Brain microvascular endothelial cell (primary cell): ENCODE results near the gene TLR5.

ENCODE experiments used
- DNase-seq: peaks from one replicate; pipeline ENCODE4 v3.0.0-alpha.2; 2020
- H3K27ac ChIP-seq: fragments of 250-450 bp; sonication (Bioruptor Pico); 2 replicates; pipeline ENCODE4 v1.5.1; 2020; ENCODE audit warnings: mild to moderate bottlenecking, moderate library complexity
- H3K27me3 ChIP-seq: fragments of 250-450 bp; sonication (Bioruptor Pico); replicated peaks from 2 replicates; pipeline ENCODE4 v1.5.1; 2020; ENCODE audit warnings: mild to moderate bottlenecking
- H3K36me3 ChIP-seq: fragments of 250-450 bp; sonication (Bioruptor Pico); replicated peaks from 2 replicates; pipeline ENCODE4 v1.5.1; 2020; ENCODE audit warnings: mild to moderate bottlenecking
- H3K4me3 ChIP-seq: 2 replicates; pipeline ENCODE4 v1.5.1; 2011; ENCODE audit warnings: low read depth, mild to moderate bottlenecking, control low read depth, low read length, moderate library complexity
- in situ Hi-C: cut with HindIII; loops from 2 replicates; pipeline ENCODE4 v1.10.0; 2017; ENCODE audit warnings: low sequenced_read_pairs, low pct_ligation_motif_present
- TF ChIP-seq, protein P1 (sequence below): IDR thresholded peaks from 2 replicates; pipeline ENCODE4 v1.5.1; 2011; ENCODE audit warnings: low read depth, mild to moderate bottlenecking, moderate library complexity, low read length, control low read depth, inconsistent platforms; ENCODE audit errors: missing control alignments

TLR5 gene

DNA sequence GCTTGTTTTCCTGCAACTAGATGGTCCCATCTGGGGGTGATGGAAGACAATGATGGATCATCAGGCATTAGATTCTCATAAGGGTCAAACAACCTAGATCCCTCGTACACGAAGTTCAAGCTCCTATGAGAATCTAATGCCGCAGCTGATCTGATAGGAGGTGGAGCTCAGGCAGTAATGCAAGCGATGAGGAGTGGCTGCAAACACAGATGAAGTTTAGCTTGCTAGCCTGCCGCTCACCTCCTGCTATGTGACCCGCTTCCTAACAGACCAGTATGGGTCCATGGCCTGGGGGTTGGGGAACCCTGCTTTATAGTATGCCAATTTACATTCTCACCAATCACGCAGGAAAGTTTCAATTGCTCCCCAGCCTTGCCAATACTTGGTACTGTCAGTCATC lies 37.5 kb downstream of the TLR5 start:
- TF ChIP-seq, protein P1, sequence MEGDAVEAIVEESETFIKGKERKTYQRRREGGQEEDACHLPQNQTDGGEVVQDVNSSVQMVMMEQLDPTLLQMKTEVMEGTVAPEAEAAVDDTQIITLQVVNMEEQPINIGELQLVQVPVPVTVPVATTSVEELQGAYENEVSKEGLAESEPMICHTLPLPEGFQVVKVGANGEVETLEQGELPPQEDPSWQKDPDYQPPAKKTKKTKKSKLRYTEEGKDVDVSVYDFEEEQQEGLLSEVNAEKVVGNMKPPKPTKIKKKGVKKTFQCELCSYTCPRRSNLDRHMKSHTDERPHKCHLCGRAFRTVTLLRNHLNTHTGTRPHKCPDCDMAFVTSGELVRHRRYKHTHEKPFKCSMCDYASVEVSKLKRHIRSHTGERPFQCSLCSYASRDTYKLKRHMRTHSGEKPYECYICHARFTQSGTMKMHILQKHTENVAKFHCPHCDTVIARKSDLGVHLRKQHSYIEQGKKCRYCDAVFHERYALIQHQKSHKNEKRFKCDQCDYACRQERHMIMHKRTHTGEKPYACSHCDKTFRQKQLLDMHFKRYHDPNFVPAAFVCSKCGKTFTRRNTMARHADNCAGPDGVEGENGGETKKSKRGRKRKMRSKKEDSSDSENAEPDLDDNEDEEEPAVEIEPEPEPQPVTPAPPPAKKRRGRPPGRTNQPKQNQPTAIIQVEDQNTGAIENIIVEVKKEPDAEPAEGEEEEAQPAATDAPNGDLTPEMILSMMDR: no peak
- no peak overlapping the region for H3K27ac ChIP-seq
- H3K27me3 ChIP-seq: no peaks in the 10 kb centered on the region
- DNase-seq: no peak
- H3K36me3 ChIP-seq: no peaks in the 10 kb centered on the region
- H3K4me3 ChIP-seq: no peak overlapping the region
- in situ Hi-C loops: no loop called here

GRCh38 chr1:223102797-223103533 lies 40.1 kb downstream of the TLR5 start:
- no peak overlapping the region for H3K27ac ChIP-seq
- DNase-seq: no peak
- H3K27me3 ChIP-seq: no peaks in the 10 kb centered on the region
- TF ChIP-seq, protein P1: no peak
- no peak overlapping the region for H3K4me3 ChIP-seq
- no peaks in the 10 kb centered on the region for H3K36me3 ChIP-seq
- in situ Hi-C loops: no loop called here

DNA sequence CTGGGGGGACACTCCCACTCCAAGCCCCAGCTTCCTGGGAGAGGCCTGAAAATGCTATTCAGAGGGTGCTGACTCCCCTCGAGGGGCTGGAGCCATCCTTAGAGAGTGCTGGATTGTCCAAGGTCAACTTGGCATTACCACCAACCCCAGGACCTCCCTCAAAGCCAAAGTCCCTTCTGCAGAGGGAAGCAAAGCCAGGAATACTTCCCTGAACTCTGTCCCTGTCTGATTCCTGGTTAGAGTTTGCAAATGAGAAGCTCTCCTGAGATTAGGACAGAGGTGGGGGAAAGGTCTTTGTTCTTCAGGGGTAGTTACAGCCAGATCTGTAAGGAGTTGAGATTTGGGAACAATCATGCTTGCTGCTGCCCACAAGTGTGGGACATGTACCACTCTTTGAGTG lies 45.3 kb downstream of the TLR5 start:
- Histone ChIP-seq H3K27me3 (no peaks in the 10 kb centered on the region), H3K27ac (no peak overlapping the region), H3K36me3 (no peaks in the 10 kb centered on the region), H3K4me3 (no peak overlapping the region)
- TF ChIP-seq, protein P1: no peak
- no peak for DNase-seq
- in situ Hi-C loops: no loop called here

DNA sequence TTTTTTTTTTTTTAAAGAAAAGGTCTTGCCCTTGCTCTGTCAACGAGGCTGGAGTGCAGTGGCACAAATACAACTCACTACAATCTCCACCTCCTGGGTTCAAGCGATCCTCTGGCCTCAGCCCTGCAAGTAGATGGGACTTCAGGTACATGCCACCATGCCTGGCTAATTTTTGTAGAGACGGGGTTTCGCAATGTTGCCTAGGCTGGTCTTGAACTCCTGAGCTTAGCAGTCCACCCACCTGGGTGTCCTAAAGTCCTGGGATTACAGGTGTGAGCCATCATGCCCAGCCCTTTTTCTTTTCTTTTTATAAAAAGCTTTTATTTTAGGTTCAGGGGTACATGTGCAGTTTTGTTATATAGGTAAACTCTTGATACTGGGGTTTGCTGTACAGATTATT lies 47.2 kb downstream of the TLR5 start:
- H3K27me3 ChIP-seq: no peaks in the 10 kb centered on the region
- H3K27ac ChIP-seq: no peak overlapping the region
- in situ Hi-C loops: no loop called here
- no peaks in the 10 kb centered on the region for H3K36me3 ChIP-seq
- DNase-seq: no peak
- TF ChIP-seq, protein P1: no peak
- H3K4me3 ChIP-seq: no peak overlapping the region

- no peak overlapping the region for H3K4me3 ChIP-seq
- no peak overlapping the region for H3K27ac ChIP-seq
- no peaks in the 10 kb centered on the region for H3K36me3 ChIP-seq
- in situ Hi-C loops: no loop called here
- no peak for DNase-seq
- TF ChIP-seq, protein P1: no peak
- H3K27me3 ChIP-seq: peaks cover 2% of the 10 kb centered on the region
These were observed 51.2 kb downstream of the TLR5 start for GRCh38 chr1:223091896-223092295.

DNA sequence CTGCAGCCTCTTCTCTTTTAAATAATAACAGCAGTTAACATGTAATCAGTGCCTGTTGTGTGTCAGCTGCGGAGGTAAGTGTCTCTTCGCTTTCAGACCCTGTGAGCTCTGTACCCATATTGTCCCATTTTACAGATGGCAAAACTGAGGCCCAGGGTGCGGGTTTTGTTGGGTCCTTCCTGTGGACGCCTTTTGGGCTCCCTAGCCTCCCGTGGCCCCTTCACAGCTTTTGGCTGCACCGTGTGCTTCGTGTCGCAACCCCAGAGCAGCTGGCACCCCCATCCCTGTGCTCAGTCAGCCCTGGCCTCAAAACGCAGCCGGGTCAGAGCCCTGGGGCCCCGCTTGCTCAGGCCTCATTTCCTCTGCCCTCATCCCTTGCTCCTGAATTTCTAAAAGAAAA lies 53.8 kb downstream of the TLR5 start:
- DNase-seq: no peak
- TF ChIP-seq, protein P1: no peak
- no peak overlapping the region for H3K4me3 ChIP-seq
- no peaks in the 10 kb centered on the region for H3K36me3 ChIP-seq
- in situ Hi-C loops: loop anchor here (10.0 kb wide), 1 partner anchor 304 kb away; no protein-coding TSS in a partner anchor
- peaks cover 2% of the 10 kb centered on the region for H3K27me3 ChIP-seq
- H3K27ac ChIP-seq: no peak overlapping the region
